D721Med (cell line): ENCODE results near the gene RNMT.

ENCODE experiments used
- DNase-seq: peaks from one replicate; pipeline ENCODE4 v3.0.0; 2011; ENCODE audit warnings: low spot score; ENCODE audit not compliant: insufficient read length
- FAIRE-seq: peaks from 2 replicates; lab custom pipeline; 2011; peaks lifted over from hg19 to GRCh38; lab: Jason Lieb, UNC
- TF ChIP-seq, protein P1 (sequence below): IDR thresholded peaks from 2 replicates; pipeline ENCODE4 v1.5.1; 2012; ENCODE audit warnings: mild to moderate bottlenecking, control low read depth; ENCODE audit not compliant: insufficient read depth; ENCODE audit errors: missing control alignments

RNMT gene

DNA sequence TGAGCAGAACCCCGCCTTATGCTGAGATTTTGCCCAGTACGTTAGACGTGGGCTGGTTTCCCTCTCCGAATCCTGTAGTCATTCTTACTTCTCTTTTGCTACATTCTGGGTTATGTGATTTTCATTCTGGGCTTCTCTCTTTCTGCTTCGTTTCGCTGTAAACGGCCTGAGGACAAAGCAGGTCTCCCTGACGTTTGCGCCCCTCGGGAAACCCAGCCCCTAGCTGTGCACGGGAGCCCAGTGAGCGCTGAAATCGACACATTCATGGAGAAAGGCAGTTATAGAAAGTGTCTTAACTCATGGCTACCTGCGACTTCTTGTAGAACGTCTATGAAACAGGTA lies 74.8 kb downstream of the RNMT start:
- FAIRE-seq, result no peak

DNA sequence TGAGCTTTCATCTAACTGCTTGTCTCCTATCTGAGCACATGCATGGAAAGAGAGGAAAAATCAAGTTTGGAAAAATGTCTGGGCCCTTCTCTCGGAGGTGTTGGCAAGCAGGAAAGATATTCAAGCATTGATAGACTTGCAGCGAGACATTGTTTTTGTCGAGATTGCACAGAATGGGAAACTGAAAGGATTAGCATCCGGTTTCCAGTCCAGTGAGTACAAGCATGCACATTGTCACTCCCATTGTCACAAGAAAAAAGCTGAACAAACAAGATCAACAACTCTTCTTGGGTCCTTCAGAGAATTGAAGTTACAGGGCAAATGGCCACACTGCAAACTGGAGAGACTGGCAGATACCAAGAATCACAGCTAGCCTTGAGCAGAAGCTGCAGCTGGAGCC lies 77.8 kb downstream of the RNMT start:
- FAIRE-seq (no peak), DNase-seq (no peak)
- TF ChIP-seq, protein P1, sequence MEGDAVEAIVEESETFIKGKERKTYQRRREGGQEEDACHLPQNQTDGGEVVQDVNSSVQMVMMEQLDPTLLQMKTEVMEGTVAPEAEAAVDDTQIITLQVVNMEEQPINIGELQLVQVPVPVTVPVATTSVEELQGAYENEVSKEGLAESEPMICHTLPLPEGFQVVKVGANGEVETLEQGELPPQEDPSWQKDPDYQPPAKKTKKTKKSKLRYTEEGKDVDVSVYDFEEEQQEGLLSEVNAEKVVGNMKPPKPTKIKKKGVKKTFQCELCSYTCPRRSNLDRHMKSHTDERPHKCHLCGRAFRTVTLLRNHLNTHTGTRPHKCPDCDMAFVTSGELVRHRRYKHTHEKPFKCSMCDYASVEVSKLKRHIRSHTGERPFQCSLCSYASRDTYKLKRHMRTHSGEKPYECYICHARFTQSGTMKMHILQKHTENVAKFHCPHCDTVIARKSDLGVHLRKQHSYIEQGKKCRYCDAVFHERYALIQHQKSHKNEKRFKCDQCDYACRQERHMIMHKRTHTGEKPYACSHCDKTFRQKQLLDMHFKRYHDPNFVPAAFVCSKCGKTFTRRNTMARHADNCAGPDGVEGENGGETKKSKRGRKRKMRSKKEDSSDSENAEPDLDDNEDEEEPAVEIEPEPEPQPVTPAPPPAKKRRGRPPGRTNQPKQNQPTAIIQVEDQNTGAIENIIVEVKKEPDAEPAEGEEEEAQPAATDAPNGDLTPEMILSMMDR, result no peak

More for the DNA sequence above, 74.8 kb downstream of the RNMT start:
- no peak for DNase-seq
- TF ChIP-seq, protein P1, result no peak

- no peak for FAIRE-seq
- TF ChIP-seq, protein P1, result no peak
- no peak for DNase-seq
Observed at GRCh38 chr18:13808294-13809042, 82.0 kb downstream of the RNMT start.

DNA sequence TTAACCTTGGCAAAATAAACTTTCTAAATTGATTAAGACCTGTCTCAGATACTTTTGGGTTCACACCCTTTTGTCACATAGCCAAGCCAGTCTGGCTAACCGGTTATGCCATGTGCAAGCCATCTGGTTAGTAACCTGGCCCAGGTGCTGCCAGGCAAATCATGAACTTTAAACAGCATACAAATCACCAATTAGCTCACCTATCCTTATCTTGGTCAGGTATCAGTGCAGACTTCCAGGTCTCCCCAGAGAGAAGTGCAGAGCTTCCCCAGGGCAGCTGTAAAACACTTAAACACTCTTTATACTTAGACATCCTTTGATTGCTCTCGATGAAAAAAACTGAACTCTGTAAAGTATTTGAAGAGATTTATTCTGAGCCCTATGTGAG lies 82.6 kb downstream of the RNMT start:
- TF ChIP-seq, protein P1, result no peak
- DNase-seq (no peak), FAIRE-seq (no peak)

GRCh38 chr18:13809531-13810255 lies 83.2 kb downstream of the RNMT start:
- TF ChIP-seq, protein P1, result no peak
- FAIRE-seq (no peak), DNase-seq (no peak)

DNA sequence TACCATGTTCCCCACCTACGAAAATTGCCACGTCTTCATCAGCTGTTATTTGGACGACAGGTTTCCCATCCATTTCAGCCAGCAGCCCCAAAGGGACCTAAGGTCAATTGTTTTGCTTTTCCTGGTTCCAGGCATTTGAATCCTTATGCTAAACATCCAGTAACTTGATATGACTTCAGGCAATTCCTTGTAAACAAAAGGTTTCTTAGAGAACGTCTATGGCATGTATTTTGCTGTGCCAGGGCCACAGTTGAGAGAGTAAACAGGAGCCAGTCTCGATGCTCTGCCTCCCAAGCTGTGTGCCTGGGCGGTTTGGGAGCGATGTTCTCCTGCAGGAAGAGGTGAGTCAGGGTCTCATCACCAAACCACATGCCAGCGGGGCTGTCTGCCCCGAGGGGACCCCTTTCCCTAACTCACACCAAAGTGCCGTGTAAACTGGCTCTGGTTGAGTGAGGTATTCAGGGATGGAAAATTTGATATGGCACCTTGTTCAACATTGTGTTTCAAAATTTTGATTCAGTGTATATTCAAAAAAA lies 84.5 kb downstream of the RNMT start:
- DNase-seq (no peak), FAIRE-seq (no peak)
- TF ChIP-seq, protein P1, result no peak

- FAIRE-seq, result no peak
- TF ChIP-seq, protein P1, result peak; percentile 1
- DNase-seq, result no peak
Observed at GRCh38 chr18:13811993-13812392, 85.5 kb downstream of the RNMT start.
